Large intestine (tissue), 3 donors: Measurements from ENCODE around the gene ZWILCH. TPM values are rescaled to one million over a fixed set of nuclear protein-coding genes. Genes with fewer than 3 reads are reported as not detected.

Source experiments
- DNase-seq, 2 donors: peaks; one replicate each; pipeline versions ENCODE4 v3.0.0 to v3.0.0-alpha.2; 2013
- H3K27ac ChIP-seq: one replicate; pipeline ENCODE4 v1.5.1; 2013; ENCODE audit warnings: low read length
- H3K27me3 ChIP-seq: 2 replicates; pipeline ENCODE4 v1.6.1; 2013; ENCODE audit warnings: low read length; ENCODE audit not compliant: control insufficient read depth, insufficient read depth
- H3K36me3 ChIP-seq: 2 replicates; pipeline ENCODE4 v1.6.1; 2013; ENCODE audit warnings: low read length; ENCODE audit not compliant: control insufficient read depth, insufficient read depth
- H3K4me1 ChIP-seq: one replicate; pipeline ENCODE4 v1.6.1; 2013; ENCODE audit warnings: low read length; ENCODE audit not compliant: control insufficient read depth, insufficient read depth
- H3K4me3 ChIP-seq: one replicate; pipeline ENCODE4 v1.5.1; 2013; ENCODE audit warnings: low read length
- H3K9me3 ChIP-seq: one replicate; pipeline ENCODE4 v1.6.1; 2013; ENCODE audit warnings: mild to moderate bottlenecking, low read depth, low read length, moderate library complexity; ENCODE audit not compliant: control insufficient read depth
- WGBS: methylation state at CpG from one replicate; pipeline ENCODE4 v1.1.5; 2013; ENCODE audit warnings: low lambda C conversion rate; ENCODE audit not compliant: insufficient coverage; 5-methylcytosine and 5-hydroxymethylcytosine counted together
- polyA plus RNA-seq: library from polyadenylated mRNA; unstranded; fragments of 120-200 nt; gene quantifications from one replicate; pipeline ENCODE4 v1.2.1, GENCODE V29; 2013

Gene ZWILCH
- polyA plus RNA-seq, 1 donor: 12.3 TPM

GRCh38 chr15:66591322-66591862, 86.3 kb downstream of the ZWILCH start:
- Histone ChIP-seq H3K4me1 (peaks cover 18% of the 10 kb centered on the region), H3K9me3 (no peaks in the 10 kb centered on the region), H3K4me3 (no peak overlapping the region), H3K27ac (no peak overlapping the region), H3K27me3 (peaks cover 2% of the 10 kb centered on the region), H3K36me3 (no peaks in the 10 kb centered on the region)
- no CpG with 5 or more reads among the region's 4 CpGs for WGBS
- no peak for DNase-seq

- WGBS: 0% methylated on average over 1 of the region's 12 CpGs
- Histone ChIP-seq H3K27ac (no peak overlapping the region), H3K4me1 (peaks cover 18% of the 10 kb centered on the region), H3K4me3 (no peak overlapping the region), H3K36me3 (no peaks in the 10 kb centered on the region), H3K27me3 (no peaks in the 10 kb centered on the region), H3K9me3 (no peaks in the 10 kb centered on the region)
- peak; percentile 45 to 75 for DNase-seq
These were observed 87.5 kb downstream of the ZWILCH start for GRCh38 chr15:66592505-66593218.

GRCh38 chr15:66593219-66593780, 88.2 kb downstream of the ZWILCH start:
- Histone ChIP-seq H3K9me3 (no peaks in the 10 kb centered on the region), H3K27me3 (no peaks in the 10 kb centered on the region), H3K4me3 (no peak overlapping the region), H3K27ac (no peak overlapping the region), H3K36me3 (no peaks in the 10 kb centered on the region), H3K4me1 (peaks cover 18% of the 10 kb centered on the region)
- no peak for DNase-seq
- WGBS: no CpG with 5 or more reads among the region's 3 CpGs

GRCh38 chr15:66594344-66594743, 89.2 kb downstream of the ZWILCH start:
- Histone ChIP-seq H3K4me3 (no peak overlapping the region), H3K27me3 (no peaks in the 10 kb centered on the region), H3K9me3 (no peaks in the 10 kb centered on the region), H3K4me1 (peaks cover 18% of the 10 kb centered on the region), H3K27ac (no peak overlapping the region), H3K36me3 (no peaks in the 10 kb centered on the region)
- 100% methylated on average over 1 of the region's 10 CpGs for WGBS
- no peak for DNase-seq

GRCh38 chr15:66594836-66595235, 89.7 kb downstream of the ZWILCH start:
- Histone ChIP-seq H3K4me1 (peaks cover 18% of the 10 kb centered on the region), H3K27me3 (no peaks in the 10 kb centered on the region), H3K36me3 (no peaks in the 10 kb centered on the region), H3K27ac (no peak overlapping the region), H3K4me3 (no peak overlapping the region), H3K9me3 (no peaks in the 10 kb centered on the region)
- no peak for DNase-seq
- 100% methylated on average over 1 of the region's 5 CpGs for WGBS

GRCh38 chr15:66595332-66595731, 90.2 kb downstream of the ZWILCH start:
- Histone ChIP-seq H3K4me1 (peaks cover 17% of the 10 kb centered on the region), H3K4me3 (no peak overlapping the region), H3K36me3 (no peaks in the 10 kb centered on the region), H3K27me3 (no peaks in the 10 kb centered on the region), H3K27ac (no peak overlapping the region), H3K9me3 (no peaks in the 10 kb centered on the region)
- no peak for DNase-seq

- Histone ChIP-seq H3K9me3 (no peaks in the 10 kb centered on the region), H3K4me1 (peaks cover 12% of the 10 kb centered on the region), H3K27me3 (no peaks in the 10 kb centered on the region), H3K27ac (no peak overlapping the region), H3K36me3 (no peaks in the 10 kb centered on the region), H3K4me3 (no peak overlapping the region)
- 76% methylated on average over 3 of the region's 8 CpGs for WGBS
- DNase-seq: no peak
These were observed 90.9 kb downstream of the ZWILCH start for GRCh38 chr15:66595931-66596545.

- no peak for DNase-seq
- H3K27ac ChIP-seq: no peak overlapping the region
- 100% methylated on average over 2 of the region's 14 CpGs for WGBS
- no peaks in the 10 kb centered on the region for H3K9me3 ChIP-seq
- H3K4me1 ChIP-seq: no peaks in the 10 kb centered on the region
- no peaks in the 10 kb centered on the region for H3K27me3 ChIP-seq
- H3K36me3 ChIP-seq: no peaks in the 10 kb centered on the region
- no peak overlapping the region for H3K4me3 ChIP-seq
These were observed 93.1 kb downstream of the ZWILCH start for GRCh38 chr15:66598095-66598815.
